HepG2 (cell line): Measurements from ENCODE around the gene SLIT1. TPM values are rescaled to one million over a fixed set of nuclear protein-coding genes. Genes with fewer than 3 reads are reported as not detected.

Experiments
- CBX2 ChIP-seq, 2 experiments: fragments of 200-600 bp in 1 of 2; sonication (generic); formaldehyde crosslinking in 1 of 2; IDR thresholded peaks; 2 replicates each; pipeline versions ENCODE4 v1.7.0 to v1.8.1; 2018 to 2022; ENCODE audit warnings: low read depth in 2 of 2, low read length in 1 of 2, mild to moderate bottlenecking in 1 of 2, missing genetic modification reagents in 1 of 2
- CHD2 ChIP-seq: IDR thresholded peaks from 2 replicates; pipeline ENCODE4 v1.6.1; 2011; ENCODE audit warnings: low read depth, low read length, improper control_type of control experiment
- GATAD2A ChIP-seq: IDR thresholded peaks from 2 replicates; pipeline ENCODE4 v1.6.1; 2016
- HIVEP1 ChIP-seq: sonication (generic); formaldehyde crosslinking; IDR thresholded peaks from 2 replicates; pipeline ENCODE4 v1.4.0; 2020; ENCODE audit warnings: mild to moderate bottlenecking, missing genetic modification reagents
- HNF1B ChIP-seq: sonication (generic); formaldehyde crosslinking; IDR thresholded peaks from 2 replicates; pipeline ENCODE4 v1.5.1; 2020; ENCODE audit warnings: mild to moderate bottlenecking, moderate library complexity, missing genetic modification reagents
- IRF2 ChIP-seq: IDR thresholded peaks from 2 replicates; pipeline ENCODE4 v1.6.1; 2018; ENCODE audit warnings: missing genetic modification reagents, missing compliant biosample characterization
- MED1 ChIP-seq: sonication (generic); formaldehyde crosslinking; IDR thresholded peaks from 2 replicates; pipeline ENCODE4 v1.4.0; 2020; ENCODE audit warnings: missing genetic modification reagents
- MEF2D ChIP-seq: sonication (generic); formaldehyde crosslinking; IDR thresholded peaks from 2 replicates; pipeline ENCODE4 v1.5.1; 2020; ENCODE audit warnings: mild to moderate bottlenecking, missing genetic modification reagents
- PHF5A ChIP-seq: IDR thresholded peaks from one replicate; pipeline ENCODE4 v1.6.1; 2018; ENCODE audit warnings: low read depth, missing genetic modification reagents; ENCODE audit not compliant: unreplicated experiment
- RFXANK ChIP-seq: IDR thresholded peaks from 2 replicates; pipeline ENCODE4 v1.6.1; 2016
- RNF2 ChIP-seq: fragments of 450-650 bp; conservative IDR thresholded peaks from 2 replicates; pipeline ENCODE4 v1.6.1; 2016; ENCODE audit warnings: low read depth
- SRF ChIP-seq: IDR thresholded peaks from 2 replicates; pipeline ENCODE4 v1.6.1; 2011; ENCODE audit warnings: mild to moderate bottlenecking, low read depth, low read length, moderate library complexity
- ZHX1 ChIP-seq: sonication (generic); formaldehyde crosslinking; IDR thresholded peaks from 2 replicates; pipeline ENCODE4 v1.8.1; 2022; ENCODE audit warnings: low read depth, mild to moderate bottlenecking, missing genetic modification reagents
- ZIK1 ChIP-seq: sonication (generic); formaldehyde crosslinking; IDR thresholded peaks from 2 replicates; pipeline ENCODE4 v1.5.0; 2020; ENCODE audit warnings: mild to moderate bottlenecking, low read depth, missing genetic modification reagents, borderline replicate concordance
- ZNF12 ChIP-seq: sonication (generic); formaldehyde crosslinking; IDR thresholded peaks from 2 replicates; pipeline ENCODE4 v1.5.0; 2020; ENCODE audit warnings: missing genetic modification reagents
- ZNF547 ChIP-seq: sonication (generic); formaldehyde crosslinking; IDR thresholded peaks from 2 replicates; pipeline ENCODE4 v1.5.1; 2020; ENCODE audit warnings: mild to moderate bottlenecking, missing genetic modification reagents
- ZNF644 ChIP-seq: IDR thresholded peaks from 2 replicates; pipeline ENCODE4 v1.6.1; 2016; ENCODE audit warnings: low read depth
- ZNF746 ChIP-seq: sonication (generic); formaldehyde crosslinking; IDR thresholded peaks from 2 replicates; pipeline ENCODE4 v1.8.0; 2022; ENCODE audit warnings: mild to moderate bottlenecking, missing genetic modification reagents
- ZSCAN12 ChIP-seq: sonication (generic); formaldehyde crosslinking; IDR thresholded peaks from 2 replicates; pipeline ENCODE4 v1.9.0; 2021; ENCODE audit warnings: mild to moderate bottlenecking, missing genetic modification reagents
- ZSCAN29 ChIP-seq: sonication (generic); formaldehyde crosslinking; conservative IDR thresholded peaks from 2 replicates; pipeline ENCODE4 v1.4.0; 2020; ENCODE audit warnings: mild to moderate bottlenecking, missing genetic modification reagents
- polyA plus RNA-seq, 8 experiments: library from polyadenylated mRNA; depleted of rRNA in 3 of 8; stranded (reverse) in 7 of 8; unstranded in 1 of 8; fragments of >200 nt; fragmentation: Illumina TruSeq in 4 of 8; extraction: Trizol in 4 of 8; gene quantifications; 2 replicates each; pipeline versions ENCODE4 v1.2.1 to v1.2.3, GENCODE V29; 2011 to 2016; ENCODE audit warnings: low read depth in 4 of 8, missing spikeins in 1 of 8, mixed read lengths in 1 of 8; ENCODE audit not compliant: insufficient read depth in 1 of 8
- total RNA-seq, 5 experiments: library from RNA; depleted of rRNA; stranded (reverse); fragments of >200 nt; fragmentation: Illumina TruSeq; extraction: Trizol; gene quantifications; 2 replicates each; pipeline ENCODE4 v1.2.3, GENCODE V29; 2016; ENCODE audit warnings: low read depth in 1 of 5
- TF ChIP-seq, protein P1 (sequence below): fragments of 450-650 bp; IDR thresholded peaks from 2 replicates; pipeline ENCODE4 v1.6.1; 2017
- TF ChIP-seq, protein P2 (sequence below): IDR thresholded peaks from 2 replicates; pipeline ENCODE4 v1.6.1; 2016; ENCODE audit warnings: control low read depth
- TF ChIP-seq, protein P3 (sequence below): sonication (generic); formaldehyde crosslinking; IDR thresholded peaks from 2 replicates; pipeline ENCODE4 v1.4.0; 2020; ENCODE audit warnings: missing genetic modification reagents

SLIT1 gene
- total and polyA plus RNA-seq, 2 of the 13 experiments (the other 11 are each of a cell fraction or from before 2014, with no cell fraction given), result 0.09 to 0.33 TPM

DNA sequence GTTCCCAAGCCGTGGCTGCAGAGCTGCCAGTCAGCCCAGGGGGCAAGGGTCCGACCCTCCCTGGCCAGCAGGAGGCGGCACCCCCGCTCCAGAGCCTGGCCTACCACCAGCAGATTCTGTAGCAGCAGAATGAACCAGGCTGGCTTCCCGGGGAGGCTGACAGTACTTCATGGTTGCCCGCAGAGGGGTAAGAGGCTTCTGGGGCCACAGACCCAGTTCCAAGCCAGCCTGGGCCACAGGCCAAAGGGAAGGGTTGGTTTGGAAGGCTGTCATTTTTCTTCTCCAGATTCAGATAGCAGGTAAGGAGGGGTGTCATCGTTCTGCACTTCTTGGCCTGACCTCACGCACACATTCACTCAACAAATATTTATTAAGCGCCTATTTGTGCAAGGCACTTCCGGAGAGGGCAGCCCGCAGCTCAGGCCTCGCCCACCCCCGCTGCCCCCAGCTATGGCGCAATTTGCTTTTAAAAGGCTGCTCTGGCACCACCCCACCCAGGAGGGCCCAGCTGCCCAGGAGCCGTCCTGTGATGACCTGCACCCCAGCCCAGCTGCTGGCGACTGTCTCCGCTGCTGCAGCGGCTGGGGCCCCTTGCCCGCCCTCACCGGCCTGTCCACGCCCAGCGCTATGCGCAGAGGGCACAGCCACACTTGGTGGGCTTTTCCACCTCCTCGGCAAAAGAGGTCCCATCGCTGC, 185.1 kb downstream of the SLIT1 start (continued):
- 0 out of 2 replicates have a peak, but pooled peaks have one; percentile 12 for TF ChIP-seq ZIK1 (CRISPR knock-in tag)
- TF ChIP-seq MED1 (CRISPR knock-in tag), result peak; percentile 59; the same call in 1 of the 2 replicates
- TF ChIP-seq, protein P1, sequence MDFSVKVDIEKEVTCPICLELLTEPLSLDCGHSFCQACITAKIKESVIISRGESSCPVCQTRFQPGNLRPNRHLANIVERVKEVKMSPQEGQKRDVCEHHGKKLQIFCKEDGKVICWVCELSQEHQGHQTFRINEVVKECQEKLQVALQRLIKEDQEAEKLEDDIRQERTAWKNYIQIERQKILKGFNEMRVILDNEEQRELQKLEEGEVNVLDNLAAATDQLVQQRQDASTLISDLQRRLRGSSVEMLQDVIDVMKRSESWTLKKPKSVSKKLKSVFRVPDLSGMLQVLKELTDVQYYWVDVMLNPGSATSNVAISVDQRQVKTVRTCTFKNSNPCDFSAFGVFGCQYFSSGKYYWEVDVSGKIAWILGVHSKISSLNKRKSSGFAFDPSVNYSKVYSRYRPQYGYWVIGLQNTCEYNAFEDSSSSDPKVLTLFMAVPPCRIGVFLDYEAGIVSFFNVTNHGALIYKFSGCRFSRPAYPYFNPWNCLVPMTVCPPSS, result no peak
- no peak for TF ChIP-seq RFXANK (CRISPR knock-in tag)
- TF ChIP-seq, protein P2, sequence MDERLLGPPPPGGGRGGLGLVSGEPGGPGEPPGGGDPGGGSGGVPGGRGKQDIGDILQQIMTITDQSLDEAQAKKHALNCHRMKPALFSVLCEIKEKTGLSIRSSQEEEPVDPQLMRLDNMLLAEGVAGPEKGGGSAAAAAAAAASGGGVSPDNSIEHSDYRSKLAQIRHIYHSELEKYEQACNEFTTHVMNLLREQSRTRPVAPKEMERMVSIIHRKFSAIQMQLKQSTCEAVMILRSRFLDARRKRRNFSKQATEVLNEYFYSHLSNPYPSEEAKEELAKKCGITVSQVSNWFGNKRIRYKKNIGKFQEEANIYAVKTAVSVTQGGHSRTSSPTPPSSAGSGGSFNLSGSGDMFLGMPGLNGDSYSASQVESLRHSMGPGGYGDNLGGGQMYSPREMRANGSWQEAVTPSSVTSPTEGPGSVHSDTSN (CRISPR knock-in tag), result no peak
- TF ChIP-seq ZNF644 (CRISPR knock-in tag), result no peak
- no peak for TF ChIP-seq ZSCAN12
- peak; percentile 88 for TF ChIP-seq GATAD2A (CRISPR knock-in tag)
- no peak for TF ChIP-seq HIVEP1 (CRISPR knock-in tag)
- no peak for TF ChIP-seq CHD2
- no peak for TF ChIP-seq PHF5A (CRISPR knock-in tag)
- no peak for TF ChIP-seq ZSCAN29 (CRISPR knock-in tag)
- 0 out of 2 replicates have a peak, but pooled peaks have one; percentile 55 for TF ChIP-seq IRF2
- 0 out of 2 replicates have a peak, but pooled peaks have one; percentile 19 for TF ChIP-seq ZHX1 (CRISPR knock-in tag)
- TF ChIP-seq RNF2, result no peak
- peak; percentile 12; the same call in 1 of the 2 replicates for TF ChIP-seq ZNF746 (CRISPR knock-in tag)
- TF ChIP-seq, protein P3, sequence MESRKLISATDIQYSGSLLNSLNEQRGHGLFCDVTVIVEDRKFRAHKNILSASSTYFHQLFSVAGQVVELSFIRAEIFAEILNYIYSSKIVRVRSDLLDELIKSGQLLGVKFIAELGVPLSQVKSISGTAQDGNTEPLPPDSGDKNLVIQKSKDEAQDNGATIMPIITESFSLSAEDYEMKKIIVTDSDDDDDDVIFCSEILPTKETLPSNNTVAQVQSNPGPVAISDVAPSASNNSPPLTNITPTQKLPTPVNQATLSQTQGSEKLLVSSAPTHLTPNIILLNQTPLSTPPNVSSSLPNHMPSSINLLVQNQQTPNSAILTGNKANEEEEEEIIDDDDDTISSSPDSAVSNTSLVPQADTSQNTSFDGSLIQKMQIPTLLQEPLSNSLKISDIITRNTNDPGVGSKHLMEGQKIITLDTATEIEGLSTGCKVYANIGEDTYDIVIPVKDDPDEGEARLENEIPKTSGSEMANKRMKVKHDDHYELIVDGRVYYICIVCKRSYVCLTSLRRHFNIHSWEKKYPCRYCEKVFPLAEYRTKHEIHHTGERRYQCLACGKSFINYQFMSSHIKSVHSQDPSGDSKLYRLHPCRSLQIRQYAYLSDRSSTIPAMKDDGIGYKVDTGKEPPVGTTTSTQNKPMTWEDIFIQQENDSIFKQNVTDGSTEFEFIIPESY (CRISPR knock-in tag), result no peak
- peak; percentile 37; the same call in 1 of the 2 replicates for TF ChIP-seq MEF2D (CRISPR knock-in tag)
- no peak; the same call in 1 of the 2 replicates for TF ChIP-seq ZNF12 (CRISPR knock-in tag)
- no peak for TF ChIP-seq ZNF547 (CRISPR knock-in tag)
- TF ChIP-seq CBX2 (IDR thresholded peaks at IDR 0.05; ENCODE audit: low read depth, low read length), result no peak
- TF ChIP-seq CBX2 (CRISPR knock-in tag; IDR thresholded peaks at IDR 0.05; ENCODE audit: low read depth), result no peak
- peak; percentile 33 for TF ChIP-seq HNF1B
- TF ChIP-seq SRF, result no peak
